Stomach (tissue), 4 donors: ENCODE measurements around the gene FMO5.

Experiments used
- EP300 ChIP-seq: sonication (generic); formaldehyde crosslinking; IDR thresholded peaks from one replicate; pipeline ENCODE4 v1.6.1; 2017; ENCODE audit warnings: antibody characterized with exemption
- POLR2A ChIP-seq, 4 donors: fragments of 450-650 bp; IDR thresholded peaks; one replicate each; pipeline ENCODE4 v1.6.1; 2016; ENCODE audit warnings: antibody characterized with exemption in 4 of 4, control low read depth in 2 of 4, mild to moderate bottlenecking in 1 of 4, moderate library complexity in 1 of 4
- POLR2AphosphoS5 ChIP-seq, 3 donors: sonication (generic); formaldehyde crosslinking; IDR thresholded peaks; one replicate each; pipeline ENCODE4 v1.6.1; 2016; ENCODE audit warnings: antibody characterized with exemption in 3 of 3
- TF ChIP-seq, protein P1 (sequence below), 7 experiments: fragments of 450-650 bp in 4 of 7; fragments of 200-600 bp in 3 of 7; sonication (generic) in 3 of 7; IDR thresholded peaks; one replicate each; pipeline ENCODE4 v1.5.1; 2016 to 2019; ENCODE audit warnings: antibody characterized with exemption in 7 of 7, control low read depth in 2 of 7, mild to moderate bottlenecking in 1 of 7

DNA sequence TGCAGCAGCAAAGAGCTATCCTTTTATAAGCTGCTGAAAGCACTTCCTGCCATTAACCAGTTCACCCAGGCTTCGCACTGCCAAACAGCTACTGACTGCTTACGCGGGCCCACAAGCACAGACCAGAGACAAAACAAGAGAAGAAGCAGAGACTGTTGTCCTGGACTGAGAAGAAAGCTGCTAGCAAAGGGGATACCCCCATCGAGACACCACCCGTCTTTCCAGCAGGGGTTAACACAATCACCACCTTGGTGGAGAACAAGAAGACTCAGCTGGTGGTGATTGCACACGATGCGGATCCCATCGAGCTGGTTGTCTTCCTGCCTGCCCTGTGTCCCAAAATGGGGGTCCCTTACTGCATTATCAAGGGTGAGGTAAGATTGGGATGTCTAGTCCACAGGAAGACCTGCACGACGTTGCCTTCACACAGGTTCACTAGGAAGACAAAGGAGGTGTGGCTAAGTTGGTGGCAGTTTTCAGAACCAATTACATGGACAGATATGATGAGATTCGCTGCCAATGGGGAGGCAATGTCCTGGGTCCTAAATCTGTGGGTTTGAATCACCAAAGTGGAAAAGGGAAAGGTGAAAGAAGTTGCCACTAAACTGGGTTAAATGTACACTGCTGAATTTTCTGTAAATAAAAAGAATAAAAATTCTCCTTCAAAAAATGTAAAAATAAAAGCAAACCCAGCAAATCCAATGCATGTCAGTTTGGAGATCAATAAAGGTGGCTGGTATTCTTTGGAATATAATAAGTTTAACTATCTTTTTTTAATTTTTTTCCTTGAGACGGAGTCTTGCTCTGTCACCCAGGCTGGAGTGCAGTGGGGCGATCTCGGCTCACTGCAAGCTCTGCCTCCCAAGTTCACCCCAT, 1.2 kb downstream of the FMO5 start:
- TF ChIP-seq, protein P1, sequence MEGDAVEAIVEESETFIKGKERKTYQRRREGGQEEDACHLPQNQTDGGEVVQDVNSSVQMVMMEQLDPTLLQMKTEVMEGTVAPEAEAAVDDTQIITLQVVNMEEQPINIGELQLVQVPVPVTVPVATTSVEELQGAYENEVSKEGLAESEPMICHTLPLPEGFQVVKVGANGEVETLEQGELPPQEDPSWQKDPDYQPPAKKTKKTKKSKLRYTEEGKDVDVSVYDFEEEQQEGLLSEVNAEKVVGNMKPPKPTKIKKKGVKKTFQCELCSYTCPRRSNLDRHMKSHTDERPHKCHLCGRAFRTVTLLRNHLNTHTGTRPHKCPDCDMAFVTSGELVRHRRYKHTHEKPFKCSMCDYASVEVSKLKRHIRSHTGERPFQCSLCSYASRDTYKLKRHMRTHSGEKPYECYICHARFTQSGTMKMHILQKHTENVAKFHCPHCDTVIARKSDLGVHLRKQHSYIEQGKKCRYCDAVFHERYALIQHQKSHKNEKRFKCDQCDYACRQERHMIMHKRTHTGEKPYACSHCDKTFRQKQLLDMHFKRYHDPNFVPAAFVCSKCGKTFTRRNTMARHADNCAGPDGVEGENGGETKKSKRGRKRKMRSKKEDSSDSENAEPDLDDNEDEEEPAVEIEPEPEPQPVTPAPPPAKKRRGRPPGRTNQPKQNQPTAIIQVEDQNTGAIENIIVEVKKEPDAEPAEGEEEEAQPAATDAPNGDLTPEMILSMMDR (IDR thresholded peaks at IDR 0.05) = no peak
- TF ChIP-seq POLR2AphosphoS5 (IDR thresholded peaks at IDR 0.05) (no peak), EP300 (no peak), POLR2A (IDR thresholded peaks at IDR 0.05) (no peak)
